ENCODE data around the gene KRCC1.

Gene KRCC1

GRCh38 chr2:88016960-88017779, 38.4 kb downstream of the KRCC1 start:
- H3K4me3 ChIP-seq (ENCODE audit: low read length) = peak overlapping the region; percentile 92
- no peak for TF ChIP-seq CTCF (conservative IDR thresholded peaks at IDR 0.05; ENCODE audit: low read depth, low read length)
- DNase-seq (ENCODE audit: low read depth) = no peak

GRCh38 chr2:88016086-88016959, 39.3 kb downstream of the KRCC1 start, which contains the start of gene RNU2-63P:
Gene RNU2-63P (minus strand): TSS chr2:88016547.
- DNase-seq (ENCODE audit: low read depth) = peak; percentile 83
- no peak for TF ChIP-seq CTCF (conservative IDR thresholded peaks at IDR 0.05; ENCODE audit: low read depth, low read length)
- peak within 1 kb of the TSS; percentile 92 for H3K4me3 ChIP-seq (ENCODE audit: low read length)

GRCh38 chr2:88011011-88011410, 44.6 kb downstream of the KRCC1 start:
- no peak overlapping the region for H3K4me3 ChIP-seq (ENCODE audit: low read length)
- DNase-seq (ENCODE audit: low read depth) = no peak
- no peak for TF ChIP-seq CTCF (conservative IDR thresholded peaks at IDR 0.05; ENCODE audit: low read depth, low read length)

- H3K4me3 ChIP-seq (ENCODE audit: low read length) = no peak overlapping the region
- no peak for TF ChIP-seq CTCF (conservative IDR thresholded peaks at IDR 0.05; ENCODE audit: low read depth, low read length)
- no peak for DNase-seq (ENCODE audit: low read depth)
Measured at GRCh38 chr2:88010136-88010535, 45.4 kb downstream of the KRCC1 start.

- H3K4me3 ChIP-seq (ENCODE audit: low read length) = no peak overlapping the region
- no peak for DNase-seq (ENCODE audit: low read depth)
- no peak for TF ChIP-seq CTCF (conservative IDR thresholded peaks at IDR 0.05; ENCODE audit: low read depth, low read length)
Measured at GRCh38 chr2:88006912-88007439, 48.6 kb downstream of the KRCC1 start.

GRCh38 chr2:88005776-88006175, 49.8 kb downstream of the KRCC1 start:
- no peak for DNase-seq (ENCODE audit: low read depth)
- no peak for TF ChIP-seq CTCF (conservative IDR thresholded peaks at IDR 0.05; ENCODE audit: low read depth, low read length)
- H3K4me3 ChIP-seq (ENCODE audit: low read length) = no peak overlapping the region

All from retinal pigment epithelial cell (primary cell).